Neural cell (in vitro differentiated cells): ENCODE results near the gene RTF1. TPM values are rescaled to one million over a fixed set of nuclear protein-coding genes. Genes with fewer than 3 reads are reported as not detected.
"Not testable (repeated sequence)": the region's sequence is repeated elsewhere in the genome, so short reads cannot be mapped to it uniquely, and the experiment has no call there.

Source experiments
- H2AFZ ChIP-seq: fragments of 200-600, 300-800 bp; sonication (generic), shearing (Covaris generic); 2 replicates; pipeline ENCODE4 v1.6.0; 2014; ENCODE audit warnings: low read depth, mild to moderate bottlenecking, antibody characterized with exemption, low read length, moderate library complexity
- H3F3A ChIP-seq: fragments of 200-600 bp; shearing (Covaris generic); 2 replicates; pipeline ENCODE4 v1.6.1; 2016; ENCODE audit warnings: mild to moderate bottlenecking, moderate library complexity, mixed read lengths, antibody characterized with exemption, low read length; ENCODE audit not compliant: insufficient read depth, poor library complexity, severe bottlenecking
- H3K27ac ChIP-seq: fragments of 200-600, 300-800 bp; sonication (generic), shearing (Covaris generic); 2 replicates; pipeline ENCODE4 v1.5.1; 2014; ENCODE audit warnings: mild to moderate bottlenecking, low read length, moderate library complexity
- H3K27me3 ChIP-seq: fragments of 300-800, 200-600 bp; sonication (generic), shearing (Covaris generic); 2 replicates; pipeline ENCODE4 v1.6.0; 2014; ENCODE audit warnings: mild to moderate bottlenecking, low read depth, low read length, moderate library complexity; ENCODE audit not compliant: insufficient read depth
- H3K36me3 ChIP-seq: fragments of 300-800, 200-600 bp; sonication (generic), shearing (Covaris generic); 2 replicates; pipeline ENCODE4 v1.5.1; 2014; ENCODE audit warnings: mild to moderate bottlenecking, antibody characterized with exemption, low read length, moderate library complexity; ENCODE audit not compliant: insufficient read depth
- H3K4me2 ChIP-seq: fragments of 300-800, 200-600 bp; sonication (generic), shearing (Covaris generic); 2 replicates; pipeline ENCODE4 v1.6.0; 2014; ENCODE audit warnings: mild to moderate bottlenecking, low read length
- H3K4me3 ChIP-seq: fragments of 300-800, 200-600 bp; sonication (generic), shearing (Covaris generic); 2 replicates; pipeline ENCODE4 v1.5.1; 2014; ENCODE audit warnings: mild to moderate bottlenecking, low read length, moderate library complexity
- H3K79me2 ChIP-seq: fragments of 200-600 bp; shearing (Covaris generic); replicated peaks from 2 replicates; pipeline ENCODE4 v1.6.0; 2014; ENCODE audit warnings: mild to moderate bottlenecking, low read length, moderate library complexity; ENCODE audit not compliant: insufficient read depth
- H3K9ac ChIP-seq: fragments of 300-800, 200-600 bp; sonication (generic), shearing (Covaris generic); 2 replicates; pipeline ENCODE4 v1.6.1; 2016; ENCODE audit warnings: mild to moderate bottlenecking, low read length, mixed read lengths
- H3K9me2 ChIP-seq: fragments of 200-600 bp; shearing (Covaris generic); 2 replicates; pipeline ENCODE4 v1.6.1; 2016; ENCODE audit warnings: mild to moderate bottlenecking, low read length, mixed read lengths; ENCODE audit not compliant: insufficient read depth
- H3K9me3 ChIP-seq: fragments of 200-600, 300-800 bp; sonication (generic), shearing (Covaris generic); 2 replicates; pipeline ENCODE4 v1.6.1; 2016; ENCODE audit warnings: mild to moderate bottlenecking, mixed run types, low read length, moderate library complexity, mixed read lengths
- H4K20me1 ChIP-seq: fragments of 200-600 bp; shearing (Covaris generic); 2 replicates; pipeline ENCODE4 v1.6.1; 2016; ENCODE audit warnings: mild to moderate bottlenecking, mixed run types; ENCODE audit not compliant: insufficient read depth
- EP300 ChIP-seq: fragments of 450-650 bp; conservative IDR thresholded peaks from 2 replicates; pipeline ENCODE4 v1.6.1; 2014; ENCODE audit warnings: antibody characterized with exemption, mild to moderate bottlenecking, moderate library complexity; ENCODE audit not compliant: poor library complexity, severe bottlenecking
- EZH2 ChIP-seq: fragments of 200-600, 300-800 bp; shearing (Covaris generic), sonication (generic); IDR thresholded peaks from 2 replicates; pipeline ENCODE4 v1.6.1; 2014; ENCODE audit warnings: antibody characterized with exemption, low read length, borderline replicate concordance, mild to moderate bottlenecking; ENCODE audit not compliant: insufficient read depth, poor library complexity, severe bottlenecking
- MXI1 ChIP-seq: fragments of 450-650 bp; conservative IDR thresholded peaks from 2 replicates; pipeline ENCODE4 v1.6.1; 2014; ENCODE audit warnings: antibody characterized with exemption, mild to moderate bottlenecking; ENCODE audit not compliant: poor library complexity, severe bottlenecking
- POLR2AphosphoS5 ChIP-seq: IDR thresholded peaks from 2 replicates; pipeline ENCODE4 v1.6.1; 2012
- RAD21 ChIP-seq: fragments of 450-650 bp; conservative IDR thresholded peaks from 2 replicates; pipeline ENCODE4 v1.6.1; 2014; ENCODE audit warnings: antibody characterized with exemption, mild to moderate bottlenecking, moderate library complexity
- SMC3 ChIP-seq: fragments of 450-650 bp; conservative IDR thresholded peaks from 2 replicates; pipeline ENCODE4 v1.6.1; 2014; ENCODE audit warnings: antibody characterized with exemption, mild to moderate bottlenecking, moderate library complexity; ENCODE audit not compliant: poor library complexity
- TAF1 ChIP-seq: IDR thresholded peaks from 2 replicates; pipeline ENCODE4 v1.6.1; 2012; ENCODE audit warnings: low read depth
- polyA plus RNA-seq: library from polyadenylated mRNA; depleted of rRNA; stranded (reverse); fragments of >200 nt; gene quantifications from 2 replicates; pipeline ENCODE4 v1.2.3, GENCODE V29; 2014
- TF ChIP-seq, protein P1 (sequence below): IDR thresholded peaks from 2 replicates; pipeline ENCODE4 v1.6.1; 2012; ENCODE audit warnings: borderline replicate concordance
- TF ChIP-seq, protein P2 (sequence below): fragments of 450-650 bp; IDR thresholded peaks from 2 replicates; pipeline ENCODE4 v1.5.1; 2014; ENCODE audit warnings: antibody characterized with exemption, mild to moderate bottlenecking, moderate library complexity; ENCODE audit not compliant: poor library complexity, severe bottlenecking

Gene RTF1
- polyA plus RNA-seq, 1 donor from 2014 or later, result 84.1 TPM

DNA sequence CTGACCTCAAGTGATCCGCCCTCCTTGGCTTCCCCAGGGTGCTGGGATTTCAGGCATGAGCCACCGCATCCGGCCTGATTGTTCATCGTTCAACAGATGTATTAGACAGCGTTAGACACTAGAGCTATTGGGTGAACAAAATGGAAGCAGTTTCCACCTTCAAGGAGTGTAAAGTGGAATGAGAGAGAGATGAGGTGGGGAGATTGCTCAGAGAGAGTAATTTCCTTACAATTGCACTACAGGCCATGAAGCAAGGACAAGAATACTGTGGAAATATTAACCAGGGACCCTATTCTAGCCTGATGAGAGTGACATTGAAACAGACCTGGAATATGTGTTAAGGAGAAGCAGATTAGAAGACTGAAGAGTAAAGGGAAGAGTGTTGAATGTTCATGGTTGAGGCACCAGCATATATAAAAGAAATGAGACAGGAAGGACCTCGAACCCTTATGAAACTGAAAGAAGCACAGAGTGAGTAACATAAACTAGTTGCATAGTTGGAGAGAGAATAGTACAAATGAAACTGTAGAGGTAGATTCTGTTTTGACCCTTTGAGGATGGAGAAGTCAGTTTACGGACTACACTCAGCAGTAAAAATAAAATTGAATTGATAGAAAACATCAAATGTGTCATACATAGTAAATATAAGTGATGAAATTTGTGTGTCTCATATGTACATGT lies 7.2 kb downstream of the RTF1 start:
- TF ChIP-seq, protein P1, sequence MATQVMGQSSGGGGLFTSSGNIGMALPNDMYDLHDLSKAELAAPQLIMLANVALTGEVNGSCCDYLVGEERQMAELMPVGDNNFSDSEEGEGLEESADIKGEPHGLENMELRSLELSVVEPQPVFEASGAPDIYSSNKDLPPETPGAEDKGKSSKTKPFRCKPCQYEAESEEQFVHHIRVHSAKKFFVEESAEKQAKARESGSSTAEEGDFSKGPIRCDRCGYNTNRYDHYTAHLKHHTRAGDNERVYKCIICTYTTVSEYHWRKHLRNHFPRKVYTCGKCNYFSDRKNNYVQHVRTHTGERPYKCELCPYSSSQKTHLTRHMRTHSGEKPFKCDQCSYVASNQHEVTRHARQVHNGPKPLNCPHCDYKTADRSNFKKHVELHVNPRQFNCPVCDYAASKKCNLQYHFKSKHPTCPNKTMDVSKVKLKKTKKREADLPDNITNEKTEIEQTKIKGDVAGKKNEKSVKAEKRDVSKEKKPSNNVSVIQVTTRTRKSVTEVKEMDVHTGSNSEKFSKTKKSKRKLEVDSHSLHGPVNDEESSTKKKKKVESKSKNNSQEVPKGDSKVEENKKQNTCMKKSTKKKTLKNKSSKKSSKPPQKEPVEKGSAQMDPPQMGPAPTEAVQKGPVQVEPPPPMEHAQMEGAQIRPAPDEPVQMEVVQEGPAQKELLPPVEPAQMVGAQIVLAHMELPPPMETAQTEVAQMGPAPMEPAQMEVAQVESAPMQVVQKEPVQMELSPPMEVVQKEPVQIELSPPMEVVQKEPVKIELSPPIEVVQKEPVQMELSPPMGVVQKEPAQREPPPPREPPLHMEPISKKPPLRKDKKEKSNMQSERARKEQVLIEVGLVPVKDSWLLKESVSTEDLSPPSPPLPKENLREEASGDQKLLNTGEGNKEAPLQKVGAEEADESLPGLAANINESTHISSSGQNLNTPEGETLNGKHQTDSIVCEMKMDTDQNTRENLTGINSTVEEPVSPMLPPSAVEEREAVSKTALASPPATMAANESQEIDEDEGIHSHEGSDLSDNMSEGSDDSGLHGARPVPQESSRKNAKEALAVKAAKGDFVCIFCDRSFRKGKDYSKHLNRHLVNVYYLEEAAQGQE, result no peak
- TF ChIP-seq EP300, result no peak
- no peak for TF ChIP-seq TAF1
- TF ChIP-seq, protein P2, sequence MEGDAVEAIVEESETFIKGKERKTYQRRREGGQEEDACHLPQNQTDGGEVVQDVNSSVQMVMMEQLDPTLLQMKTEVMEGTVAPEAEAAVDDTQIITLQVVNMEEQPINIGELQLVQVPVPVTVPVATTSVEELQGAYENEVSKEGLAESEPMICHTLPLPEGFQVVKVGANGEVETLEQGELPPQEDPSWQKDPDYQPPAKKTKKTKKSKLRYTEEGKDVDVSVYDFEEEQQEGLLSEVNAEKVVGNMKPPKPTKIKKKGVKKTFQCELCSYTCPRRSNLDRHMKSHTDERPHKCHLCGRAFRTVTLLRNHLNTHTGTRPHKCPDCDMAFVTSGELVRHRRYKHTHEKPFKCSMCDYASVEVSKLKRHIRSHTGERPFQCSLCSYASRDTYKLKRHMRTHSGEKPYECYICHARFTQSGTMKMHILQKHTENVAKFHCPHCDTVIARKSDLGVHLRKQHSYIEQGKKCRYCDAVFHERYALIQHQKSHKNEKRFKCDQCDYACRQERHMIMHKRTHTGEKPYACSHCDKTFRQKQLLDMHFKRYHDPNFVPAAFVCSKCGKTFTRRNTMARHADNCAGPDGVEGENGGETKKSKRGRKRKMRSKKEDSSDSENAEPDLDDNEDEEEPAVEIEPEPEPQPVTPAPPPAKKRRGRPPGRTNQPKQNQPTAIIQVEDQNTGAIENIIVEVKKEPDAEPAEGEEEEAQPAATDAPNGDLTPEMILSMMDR, result no peak
- no peak for TF ChIP-seq POLR2AphosphoS5
- no peak for TF ChIP-seq SMC3
- no peak for TF ChIP-seq RAD21
- TF ChIP-seq MXI1, result no peak
- TF ChIP-seq EZH2, result no peak
- no peaks in the 10 kb centered on the region for H3F3A ChIP-seq
- H3K27me3 ChIP-seq, result no peaks in the 10 kb centered on the region
- H3K27ac ChIP-seq, result no peak overlapping the region
- H3K9me2 ChIP-seq, result no peaks in the 10 kb centered on the region
- no peak overlapping the region for H3K4me3 ChIP-seq
- peaks cover 67% of the 10 kb centered on the region for H3K79me2 ChIP-seq
- H3K9ac ChIP-seq, result no peak overlapping the region
- H2AFZ ChIP-seq, result no peak overlapping the region
- H3K36me3 ChIP-seq, result no peaks in the 10 kb centered on the region
- no peaks in the 10 kb centered on the region for H3K9me3 ChIP-seq
- H3K4me2 ChIP-seq, result no peak overlapping the region
- H4K20me1 ChIP-seq, result no peaks in the 10 kb centered on the region

DNA sequence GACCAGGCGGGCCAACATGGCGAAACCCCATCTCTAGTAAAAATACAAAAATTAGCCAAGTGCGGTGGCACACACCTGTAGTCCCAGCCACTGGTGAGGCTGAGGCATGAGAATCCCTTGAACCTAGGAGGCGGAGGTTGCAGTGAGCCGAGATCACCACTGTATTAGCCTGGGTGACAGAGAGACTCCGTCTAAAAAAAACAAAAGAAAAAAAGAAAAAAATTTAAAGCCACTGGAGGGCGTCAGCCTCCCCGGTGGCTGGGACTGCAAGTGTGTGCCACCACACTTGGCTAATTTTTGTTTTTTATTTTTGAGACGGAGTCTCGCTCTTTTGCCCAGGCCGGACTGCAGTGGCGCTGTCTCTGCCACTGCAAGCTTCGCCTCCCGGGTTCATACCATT lies 7.9 kb downstream of the RTF1 start:
- H3K9ac ChIP-seq, result no peak overlapping the region
- no peak for TF ChIP-seq EP300
- TF ChIP-seq, protein P1, result no peak
- TF ChIP-seq, protein P2, result no peak
- no peak for TF ChIP-seq RAD21
- no peak for TF ChIP-seq EZH2
- no peak for TF ChIP-seq SMC3
- TF ChIP-seq POLR2AphosphoS5, result no peak
- TF ChIP-seq TAF1, result no peak
- no peak for TF ChIP-seq MXI1
- no peak overlapping the region for H3K4me3 ChIP-seq
- H3K9me3 ChIP-seq, result no peaks in the 10 kb centered on the region
- no peaks in the 10 kb centered on the region for H3K9me2 ChIP-seq
- peaks cover 60% of the 10 kb centered on the region for H3K79me2 ChIP-seq
- no peaks in the 10 kb centered on the region for H3F3A ChIP-seq
- H3K4me2 ChIP-seq, result no peak overlapping the region
- H2AFZ ChIP-seq, result no peak overlapping the region
- H3K36me3 ChIP-seq, result no peaks in the 10 kb centered on the region
- H3K27me3 ChIP-seq, result no peaks in the 10 kb centered on the region
- H4K20me1 ChIP-seq, result no peaks in the 10 kb centered on the region
- no peak overlapping the region for H3K27ac ChIP-seq

DNA sequence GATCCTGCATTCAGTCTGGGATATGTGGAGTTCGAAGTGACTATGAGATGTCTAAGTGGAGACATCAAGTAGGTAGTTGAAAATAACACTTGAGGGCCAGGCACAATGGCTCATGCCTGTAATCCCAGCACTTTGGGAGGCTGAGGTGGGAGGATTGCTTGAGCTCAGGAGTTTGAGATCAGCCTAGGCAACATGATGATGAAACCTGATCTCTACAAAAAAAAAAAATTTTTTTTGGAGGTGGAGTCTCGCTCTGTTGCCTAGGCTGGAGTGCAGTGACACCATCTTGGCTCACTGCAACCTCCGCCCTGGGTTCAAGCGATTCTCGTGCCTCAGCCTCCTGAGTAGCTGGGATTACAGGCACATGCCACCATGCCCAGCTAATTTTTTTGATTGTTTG lies 9.0 kb downstream of the RTF1 start:
- H3K9me2 ChIP-seq, H3K9ac ChIP-seq, H3F3A ChIP-seq, H4K20me1 ChIP-seq, H3K27me3 ChIP-seq, H2AFZ ChIP-seq, H3K27ac ChIP-seq, H3K4me2 ChIP-seq, H3K36me3 ChIP-seq, H3K9me3 ChIP-seq, H3K4me3 ChIP-seq: not testable (repeated sequence)
- peaks cover 49% of the 10 kb centered on the region for H3K79me2 ChIP-seq
